KOPT-K1 (cell line): ENCODE results near the gene CROCC2.

ENCODE experiments used
- H3K27ac ChIP-seq: fragments of 200-600 bp; sonication (generic); 2 replicates; pipeline ENCODE4 v1.5.1; 2016; ENCODE audit warnings: antibody characterized with exemption, mild to moderate bottlenecking, low read depth, low read length; ENCODE audit not compliant: poor library complexity, severe bottlenecking
- H3K36me3 ChIP-seq: fragments of 200-600 bp; sonication (generic); 2 replicates; pipeline ENCODE4 v1.5.1; 2017; ENCODE audit warnings: antibody characterized with exemption, mild to moderate bottlenecking, low read length, moderate library complexity; ENCODE audit not compliant: insufficient read depth
- H3K9me3 ChIP-seq: fragments of 200-600 bp; sonication (generic); 2 replicates; pipeline ENCODE4 v1.5.1; 2017; ENCODE audit warnings: antibody characterized with exemption, low read length, mild to moderate bottlenecking; ENCODE audit not compliant: insufficient read depth, poor library complexity, severe bottlenecking

The CROCC2 gene

GRCh38 chr2:240946046-240946445 is 39.9 kb downstream of the CROCC2 start:
- no peak overlapping the region for H3K27ac ChIP-seq
- H3K9me3 ChIP-seq = no peaks in the 10 kb centered on the region

GRCh38 chr2:240946654-240947053 is 40.5 kb downstream of the CROCC2 start:
- no peak overlapping the region for H3K27ac ChIP-seq
- no peaks in the 10 kb centered on the region for H3K36me3 ChIP-seq
- H3K9me3 ChIP-seq = no peaks in the 10 kb centered on the region

More at GRCh38 chr2:240946046-240946445, 39.9 kb downstream of the CROCC2 start:
- no peaks in the 10 kb centered on the region for H3K36me3 ChIP-seq

DNA sequence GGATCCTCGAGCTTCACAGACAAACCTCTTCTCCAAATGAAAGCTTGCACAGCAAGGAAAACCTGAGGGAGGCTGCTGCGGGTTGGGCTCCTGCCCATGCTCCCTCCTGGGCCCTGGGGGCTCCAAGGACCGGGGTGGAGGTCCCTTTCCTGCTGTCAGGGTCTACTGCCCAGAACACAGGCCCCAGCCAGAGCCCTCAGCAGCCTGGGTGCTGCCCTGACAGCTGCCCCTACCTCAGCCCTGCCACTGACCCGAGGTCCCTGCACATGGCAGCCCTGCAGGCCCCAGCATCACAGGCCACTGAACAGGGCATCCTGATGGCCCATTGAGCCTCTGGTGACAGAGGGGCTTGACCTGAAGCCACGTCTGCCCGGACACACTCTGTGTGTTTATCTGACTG is 41.0 kb downstream of the CROCC2 start:
- no peaks in the 10 kb centered on the region for H3K36me3 ChIP-seq
- no peaks in the 10 kb centered on the region for H3K9me3 ChIP-seq
- no peak overlapping the region for H3K27ac ChIP-seq

DNA sequence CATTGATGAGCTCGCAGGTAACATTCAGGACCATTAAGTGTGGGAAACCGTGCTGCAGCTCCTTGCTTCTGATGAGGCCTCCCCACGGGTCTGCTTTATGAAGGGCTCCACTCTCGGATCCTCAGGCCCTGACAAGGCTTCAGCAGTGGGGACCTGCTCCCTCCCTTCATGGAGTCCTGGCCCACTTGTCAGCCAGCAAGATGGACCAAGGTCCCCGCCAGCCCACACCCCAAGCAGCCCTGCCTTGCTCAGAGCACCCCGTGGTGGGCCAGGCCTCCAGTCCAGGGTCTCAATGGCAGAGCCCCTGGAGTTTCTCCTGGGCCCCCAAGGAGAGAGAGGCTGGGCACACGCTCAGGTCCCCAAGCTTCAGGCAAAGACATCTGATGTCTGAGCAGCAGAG is 41.5 kb downstream of the CROCC2 start:
- Histone ChIP-seq H3K9me3 (no peaks in the 10 kb centered on the region), H3K36me3 (no peaks in the 10 kb centered on the region), H3K27ac (no peak overlapping the region)

DNA sequence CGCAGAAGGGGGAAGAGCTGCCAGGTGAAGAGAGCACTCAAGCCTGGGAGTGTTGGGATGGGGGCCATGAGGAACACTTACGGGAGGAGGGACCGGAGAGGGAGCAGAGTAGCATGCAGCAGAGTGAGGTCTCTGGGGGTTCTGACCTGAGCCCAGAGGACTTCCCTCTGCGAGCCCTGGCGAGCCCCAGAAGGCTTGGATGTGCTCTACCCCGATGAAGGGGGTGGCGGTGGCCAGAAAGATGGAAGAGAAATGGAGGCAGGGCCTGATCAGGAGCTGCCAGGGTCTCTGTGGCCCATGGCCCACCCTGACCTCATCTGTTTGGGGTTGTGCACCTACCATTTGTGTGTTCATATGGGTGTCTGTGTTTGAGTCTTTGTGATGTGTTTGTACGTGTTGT is 42.0 kb downstream of the CROCC2 start:
- Histone ChIP-seq H3K36me3 (no peaks in the 10 kb centered on the region), H3K27ac (no peak overlapping the region)

DNA sequence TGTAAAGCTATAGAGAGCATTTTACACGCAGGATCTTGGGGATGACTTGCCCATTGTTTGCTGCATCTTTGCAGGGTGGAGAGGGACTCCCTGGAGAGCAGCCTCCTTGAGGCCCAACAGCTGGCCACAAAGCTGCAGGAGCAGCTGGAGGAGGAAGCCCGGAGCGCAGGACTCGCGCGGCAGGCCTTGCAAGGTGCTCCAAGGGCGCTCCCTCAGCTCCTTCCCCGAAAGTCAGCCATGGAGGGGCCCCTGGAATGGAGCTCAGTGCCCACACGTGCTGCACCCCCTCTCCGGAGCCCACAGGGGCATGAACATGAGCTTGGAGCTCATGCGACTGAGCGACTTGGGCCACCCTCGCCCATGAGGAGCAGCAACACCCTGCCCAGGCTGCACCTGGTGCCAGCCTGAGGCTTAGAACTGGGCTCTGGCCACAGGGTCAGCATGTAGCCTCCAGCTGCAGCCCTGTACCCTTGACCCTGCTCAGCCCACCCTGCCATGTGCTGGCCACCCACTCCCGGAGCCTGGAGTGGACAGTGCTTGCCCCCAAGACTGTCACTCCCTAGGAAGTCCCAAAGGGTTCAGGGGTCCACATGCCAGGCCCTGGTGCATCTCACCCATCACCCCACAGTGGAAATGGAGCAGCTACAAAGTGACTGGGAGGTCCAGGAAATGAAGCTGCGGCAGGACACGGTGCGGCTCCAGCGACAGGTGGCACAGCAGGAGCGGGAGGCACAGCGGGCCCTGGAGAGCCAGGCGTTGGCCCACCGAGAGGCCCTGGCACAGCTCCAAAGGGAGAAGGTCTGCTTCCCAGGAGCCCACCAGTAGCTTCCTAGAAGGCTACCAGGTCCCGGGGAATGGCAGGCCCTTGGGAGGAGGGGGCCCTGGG is 43.0 kb downstream of the CROCC2 start:
- Histone ChIP-seq H3K27ac (no peak overlapping the region), H3K9me3 (no peaks in the 10 kb centered on the region), H3K36me3 (no peaks in the 10 kb centered on the region)

More for the DNA sequence above, 42.0 kb downstream of the CROCC2 start:
- no peaks in the 10 kb centered on the region for H3K9me3 ChIP-seq

DNA sequence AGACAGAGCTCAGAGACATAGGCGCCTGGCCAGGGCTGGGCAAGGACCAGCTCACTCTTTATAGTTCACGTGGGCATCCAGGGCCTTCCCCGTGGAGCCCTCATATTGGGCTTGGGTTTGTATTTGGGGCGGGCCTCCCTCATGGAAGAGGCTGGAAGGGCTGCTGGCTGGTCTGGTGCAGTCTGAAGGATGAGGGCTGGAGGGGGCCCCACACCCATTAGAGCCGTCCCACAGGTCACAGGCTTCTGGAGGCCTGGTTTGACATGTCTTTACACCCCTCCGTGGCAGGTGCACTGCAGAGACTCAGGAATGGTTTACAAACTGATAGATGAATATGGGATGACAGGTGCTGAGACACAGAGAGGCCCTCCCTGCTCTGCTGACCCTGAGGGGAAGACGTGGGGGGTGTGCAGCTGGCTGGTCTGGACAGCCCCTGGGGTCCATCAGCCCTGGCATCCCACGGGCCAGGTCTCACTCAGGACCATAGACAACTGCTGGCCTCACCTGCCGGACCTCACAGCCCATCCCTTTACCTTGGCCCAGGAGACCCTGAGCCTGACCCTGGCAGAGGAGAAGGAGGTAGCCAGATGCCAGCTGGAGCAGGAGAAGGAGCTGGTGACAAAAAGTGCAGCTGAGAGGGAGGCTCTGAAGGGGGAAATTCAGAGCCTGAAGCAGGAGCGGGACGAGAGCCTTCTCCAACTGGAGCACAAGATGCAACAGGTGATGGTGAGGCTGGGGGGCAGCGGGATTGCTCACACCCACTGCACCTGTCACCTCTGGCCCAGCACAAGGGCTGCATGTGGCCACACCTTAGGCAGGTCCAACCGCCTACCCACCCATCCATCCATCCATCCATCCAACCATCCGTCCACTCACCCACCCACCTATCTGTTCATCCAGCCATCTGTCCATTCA is 43.9 kb downstream of the CROCC2 start:
- H3K36me3 ChIP-seq = no peaks in the 10 kb centered on the region
- H3K27ac ChIP-seq = no peak overlapping the region
- H3K9me3 ChIP-seq = no peaks in the 10 kb centered on the region

DNA sequence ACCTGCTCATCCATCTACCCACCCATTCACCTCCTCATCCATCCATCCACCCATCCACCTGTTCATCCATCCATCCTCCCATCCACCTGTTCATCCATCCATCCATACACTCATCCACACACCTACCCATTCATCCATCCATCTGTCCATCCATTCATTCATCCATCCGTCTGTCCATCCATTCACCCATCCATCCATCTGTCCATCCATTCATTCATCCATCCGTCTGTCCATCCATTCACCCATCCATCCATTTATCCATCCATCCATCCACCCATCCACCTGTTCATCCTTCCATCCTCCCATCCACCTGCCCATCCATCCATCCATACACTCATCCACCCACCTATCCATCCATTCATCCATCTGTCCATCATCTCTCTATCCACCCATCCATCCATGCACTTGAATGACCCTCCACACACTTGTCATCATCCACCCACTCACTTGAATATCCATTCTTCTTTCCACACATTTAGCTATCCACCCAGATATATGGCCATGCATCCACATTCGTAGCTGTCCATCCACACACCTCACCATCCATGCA is 45.0 kb downstream of the CROCC2 start:
- no peaks in the 10 kb centered on the region for H3K36me3 ChIP-seq
- H3K9me3 ChIP-seq = no peaks in the 10 kb centered on the region
- no peak overlapping the region for H3K27ac ChIP-seq

DNA sequence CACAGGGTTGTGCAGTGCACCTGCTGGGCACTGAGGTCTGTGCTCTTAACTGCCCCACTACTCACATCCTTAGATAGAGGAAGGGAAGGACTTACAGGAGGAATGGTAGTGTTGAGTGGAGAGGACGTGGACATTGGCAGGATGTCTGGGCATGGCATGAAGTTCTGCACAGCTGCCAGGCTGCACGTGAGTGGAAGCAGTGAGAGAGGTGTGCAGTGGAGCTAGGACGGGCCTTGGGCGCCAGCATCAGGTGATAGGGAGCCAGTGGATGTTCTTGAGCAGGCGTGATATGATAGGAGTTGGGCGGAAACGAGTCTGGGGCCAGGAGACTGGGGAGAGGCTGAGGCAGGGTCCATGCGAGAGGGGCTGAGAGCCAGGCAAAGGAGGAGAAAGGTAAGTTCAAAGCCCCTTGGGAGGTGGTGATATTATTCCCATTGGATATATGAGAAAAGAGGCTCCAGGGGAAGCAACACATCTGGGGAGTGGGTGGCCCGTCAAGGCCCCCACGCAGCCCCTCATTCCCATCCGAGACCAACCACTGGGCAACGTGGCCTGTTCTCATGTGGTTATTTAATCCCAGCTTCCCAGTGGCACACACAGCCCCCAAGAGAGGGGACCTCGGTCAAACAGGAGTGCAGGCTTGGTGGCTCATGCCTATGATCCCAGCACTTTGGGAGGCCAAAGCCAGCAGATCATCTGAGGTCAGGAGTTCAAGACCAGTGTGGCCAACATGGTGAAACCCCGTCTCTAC is 46.5 kb downstream of the CROCC2 start:
- Histone ChIP-seq H3K27ac (no peak overlapping the region), H3K9me3 (no peaks in the 10 kb centered on the region), H3K36me3 (no peaks in the 10 kb centered on the region)

- H3K9me3 ChIP-seq = no peaks in the 10 kb centered on the region
- H3K36me3 ChIP-seq = no peaks in the 10 kb centered on the region
These were observed 47.6 kb downstream of the CROCC2 start for GRCh38 chr2:240953426-240954410.

DNA sequence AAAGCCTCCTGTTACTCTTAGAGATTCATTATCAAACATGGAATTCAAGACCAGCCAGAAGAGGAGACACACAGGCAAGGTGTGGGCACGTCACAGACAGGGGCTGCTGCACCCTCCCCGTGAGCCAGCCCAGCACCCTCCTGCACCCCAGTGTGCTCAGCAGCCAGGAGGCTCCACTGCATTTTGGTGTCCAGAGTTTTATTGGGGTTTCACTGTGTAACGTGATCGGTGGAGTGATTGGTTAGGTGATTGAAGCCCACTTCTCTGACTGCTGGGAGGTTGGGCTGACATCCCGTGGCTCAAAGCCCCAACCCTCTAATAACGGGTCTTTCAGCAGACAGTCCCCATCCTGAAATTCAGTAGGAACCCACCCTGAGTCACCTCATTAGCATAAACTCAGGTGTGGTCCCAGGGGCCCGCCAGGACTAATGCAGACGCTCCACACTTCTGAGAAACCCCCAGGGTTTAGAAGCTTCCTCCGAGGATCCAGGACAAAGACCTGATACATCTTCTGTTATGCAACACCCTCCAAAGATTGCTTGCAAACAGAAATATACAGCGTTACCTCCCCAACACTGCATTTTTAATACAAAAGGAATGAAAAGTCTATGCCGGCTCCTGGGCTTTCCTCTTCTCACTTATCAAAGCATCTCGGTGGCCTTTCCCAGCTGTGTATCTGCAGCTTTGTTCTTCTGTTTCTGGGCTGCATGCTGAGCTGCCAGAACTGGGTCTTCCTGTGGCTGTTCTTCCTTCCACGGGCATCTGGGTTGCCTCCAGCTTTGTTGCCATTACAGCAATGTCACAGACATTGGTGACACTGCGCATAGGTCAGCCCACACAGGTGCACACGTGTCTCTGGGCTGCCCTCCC is 48.5 kb downstream of the CROCC2 start:
- H3K27ac ChIP-seq = no peak overlapping the region
- no peaks in the 10 kb centered on the region for H3K9me3 ChIP-seq

More at GRCh38 chr2:240953426-240954410, 47.6 kb downstream of the CROCC2 start:
- H3K27ac ChIP-seq = no peak overlapping the region

GRCh38 chr2:240955306-240956170 is 49.4 kb downstream of the CROCC2 start:
- H3K27ac ChIP-seq = no peak overlapping the region
- no peaks in the 10 kb centered on the region for H3K9me3 ChIP-seq
- H3K36me3 ChIP-seq = no peaks in the 10 kb centered on the region

More for the DNA sequence above, 48.5 kb downstream of the CROCC2 start:
- no peaks in the 10 kb centered on the region for H3K36me3 ChIP-seq
